Ascending aorta (tissue), 2 donors: ENCODE data around the gene TFPI. TPM values are rescaled to one million over a fixed set of nuclear protein-coding genes. Genes with fewer than 3 reads are reported as not detected.

Experiments
- DNase-seq, 2 donors: peaks; one replicate each; pipeline ENCODE4 v3.0.0-alpha.2; 2019; ENCODE audit warnings: low spot score in 2 of 2
- H3K27ac ChIP-seq, 2 donors: fragments of 200-600 bp; sonication (generic); one replicate each; pipeline ENCODE4 v1.5.1; 2016 to 2017; ENCODE audit warnings: mild to moderate bottlenecking in 1 of 2
- H3K27me3 ChIP-seq: fragments of 200-600 bp; sonication (generic); one replicate; pipeline ENCODE4 v1.5.1; 2017
- H3K36me3 ChIP-seq, 2 donors: fragments of 200-600 bp; sonication (generic); one replicate each; pipeline ENCODE4 v1.5.1; 2016
- H3K4me1 ChIP-seq, 2 donors: fragments of 200-600 bp; sonication (generic); one replicate each; pipeline ENCODE4 v1.5.1; 2016 to 2017; ENCODE audit warnings: mild to moderate bottlenecking in 1 of 2
- H3K4me3 ChIP-seq, 2 donors: fragments of 200-600 bp; sonication (generic); one replicate each; pipeline ENCODE4 v1.5.1; 2016 to 2017; ENCODE audit warnings: mild to moderate bottlenecking in 1 of 2
- H3K9me3 ChIP-seq, 2 donors: fragments of 200-600 bp; sonication (generic); one replicate each; pipeline ENCODE4 v1.5.1; 2016
- CTCF ChIP-seq, 3 experiments: fragments of 200-600 bp in 2 of 3; fragments of 450-650 bp in 1 of 3; sonication (generic) in 2 of 3; IDR thresholded peaks; one replicate each; pipeline ENCODE4 v1.5.1; 2016 to 2019; ENCODE audit warnings: antibody characterized with exemption in 3 of 3, mild to moderate bottlenecking in 1 of 3, moderate library complexity in 1 of 3
- intact Hi-C: fragments of 100-400 bp; cut with DNase I; formaldehyde crosslinking; loops from one replicate; pipeline ENCODE4 v1.15.1; 2023
- total RNA-seq: library from RNA; depleted of rRNA; stranded (reverse); fragments of >200 nt; gene quantifications from one replicate; pipeline ENCODE4 v1.1.0, GENCODE V29; 2016

The TFPI gene
- total RNA-seq, 1 donor from 2014 or later, result 85.6 TPM

- Histone ChIP-seq H3K27ac (no peak overlapping the region), H3K27me3 (no peaks in the 10 kb centered on the region), H3K4me1 (no peaks in the 10 kb centered on the region), H3K4me3 (no peak overlapping the region), H3K36me3 (no peaks in the 10 kb centered on the region), H3K9me3 (no peaks in the 10 kb centered on the region)
- intact Hi-C loops, result no loop called here
- no peak for DNase-seq
- no peak for TF ChIP-seq CTCF (IDR thresholded peaks at IDR 0.05)
Observed at GRCh38 chr2:187586011-187586641, 31.9 kb upstream of the TFPI start.

GRCh38 chr2:187581125-187581896, 27.1 kb upstream of the TFPI start:
- H3K27ac ChIP-seq, result no peak overlapping the region
- DNase-seq, result no peak
- H3K36me3 ChIP-seq, result no peaks in the 10 kb centered on the region
- no peaks in the 10 kb centered on the region for H3K27me3 ChIP-seq
- peak; percentile 59 to 66 (median 65) for TF ChIP-seq CTCF (IDR thresholded peaks at IDR 0.05)
- intact Hi-C loops, result loop anchor here (1.0 to 5.0 kb wide), 3 partner anchors 262 to 1831 kb away; no protein-coding TSS in a partner anchor
- peak overlapping the region; percentile 39 to 52 for H3K4me3 ChIP-seq
- no peaks in the 10 kb centered on the region for H3K9me3 ChIP-seq
- H3K4me1 ChIP-seq, result no peaks in the 10 kb centered on the region

GRCh38 chr2:187580462-187581124, 26.4 kb upstream of the TFPI start:
- Histone ChIP-seq H3K27ac (no peak overlapping the region), H3K36me3 (no peaks in the 10 kb centered on the region), H3K4me3 (peak overlapping the region; percentile 39 to 52), H3K4me1 (no peaks in the 10 kb centered on the region), H3K27me3 (no peaks in the 10 kb centered on the region), H3K9me3 (no peaks in the 10 kb centered on the region)
- intact Hi-C loops, result loop anchor here (1.0 to 5.0 kb wide), 4 partner anchors 80 to 1832 kb away; no protein-coding TSS in a partner anchor
- no peak for DNase-seq
- TF ChIP-seq CTCF (IDR thresholded peaks at IDR 0.05), result peak; percentile 30 to 53 (median 37)

- Histone ChIP-seq H3K9me3 (peaks cover 0 to 4% of the 10 kb centered on the region in 2 donors), H3K36me3 (no peaks in the 10 kb centered on the region), H3K4me1 (no peaks in the 10 kb centered on the region), H3K4me3 (no peak overlapping the region), H3K27me3 (no peaks in the 10 kb centered on the region), H3K27ac (no peak overlapping the region)
- no peak for TF ChIP-seq CTCF (IDR thresholded peaks at IDR 0.05)
- intact Hi-C loops, result loop anchor here (5.0 kb wide), 1 partner anchor 35 kb away; no protein-coding TSS in a partner anchor
- no peak for DNase-seq
Observed at GRCh38 chr2:187577310-187577709, 23.1 kb upstream of the TFPI start.

GRCh38 chr2:187576906-187577305, 22.7 kb upstream of the TFPI start:
- Histone ChIP-seq H3K36me3 (no peaks in the 10 kb centered on the region), H3K4me3 (no peak overlapping the region), H3K4me1 (no peaks in the 10 kb centered on the region), H3K9me3 (peaks cover 0 to 4% of the 10 kb centered on the region in 2 donors), H3K27ac (no peak overlapping the region), H3K27me3 (no peaks in the 10 kb centered on the region)
- intact Hi-C loops, result loop anchor here (5.0 kb wide), 1 partner anchor 35 kb away; no protein-coding TSS in a partner anchor
- DNase-seq, result no peak
- no peak for TF ChIP-seq CTCF (IDR thresholded peaks at IDR 0.05)
